ENCODE results near the gene HSPG2.

HSPG2 gene

DNA sequence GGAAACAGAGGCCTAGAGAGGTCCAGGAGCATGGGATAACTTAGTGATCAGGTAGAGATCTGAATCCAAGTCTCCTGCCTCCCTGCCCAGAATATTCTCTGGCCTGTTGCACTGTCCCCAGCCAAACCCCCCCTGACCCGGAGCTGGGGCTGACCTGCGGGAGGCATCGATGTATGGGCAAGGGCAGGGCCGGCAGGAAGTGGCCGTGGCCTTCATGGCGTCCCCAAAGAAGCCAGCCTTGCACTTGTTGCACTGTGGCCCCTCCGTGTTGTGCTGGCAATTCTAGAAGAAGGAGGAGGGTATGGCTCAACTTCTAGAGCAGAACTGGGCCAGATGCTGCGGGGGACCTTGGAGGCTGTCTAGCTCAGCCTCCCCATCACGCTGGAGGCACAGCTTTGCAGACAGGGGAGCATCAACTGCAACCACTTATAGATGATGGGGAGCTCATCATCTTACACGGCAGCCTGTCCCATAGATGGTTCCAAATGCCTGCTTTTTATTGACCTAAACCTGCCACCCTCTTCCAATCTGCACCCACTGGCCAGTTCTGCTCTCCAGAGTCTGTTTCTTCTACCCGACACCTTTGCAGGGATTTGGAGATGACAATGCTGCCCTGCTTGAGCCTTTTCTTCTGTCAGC, 58.2 kb downstream of the HSPG2 start:
- 94 to 95% methylated on average over 11 of the region's 11 CpGs for WGBS, 2 experiments
- H3K36me3 ChIP-seq (ENCODE audit: control insufficient read depth, insufficient read depth, low read length): peaks cover 5% of the 10 kb centered on the region
- H3K9me3 ChIP-seq (ENCODE audit: control insufficient read depth, low read length): no peaks in the 10 kb centered on the region
- H3K4me1 ChIP-seq (ENCODE audit: control insufficient read depth, insufficient read depth, low read length): peaks cover 1% of the 10 kb centered on the region
- no peak overlapping the region for H3K27ac ChIP-seq (ENCODE audit: insufficient read depth, low read depth, low read length, poor library complexity, severe bottlenecking)
- H3K4me3 ChIP-seq (ENCODE audit: insufficient read depth, low read depth, low read length): no peak overlapping the region
- H3K27me3 ChIP-seq (ENCODE audit: control insufficient read depth, insufficient read depth, low read length, poor library complexity, severe bottlenecking): no peaks in the 10 kb centered on the region

DNA sequence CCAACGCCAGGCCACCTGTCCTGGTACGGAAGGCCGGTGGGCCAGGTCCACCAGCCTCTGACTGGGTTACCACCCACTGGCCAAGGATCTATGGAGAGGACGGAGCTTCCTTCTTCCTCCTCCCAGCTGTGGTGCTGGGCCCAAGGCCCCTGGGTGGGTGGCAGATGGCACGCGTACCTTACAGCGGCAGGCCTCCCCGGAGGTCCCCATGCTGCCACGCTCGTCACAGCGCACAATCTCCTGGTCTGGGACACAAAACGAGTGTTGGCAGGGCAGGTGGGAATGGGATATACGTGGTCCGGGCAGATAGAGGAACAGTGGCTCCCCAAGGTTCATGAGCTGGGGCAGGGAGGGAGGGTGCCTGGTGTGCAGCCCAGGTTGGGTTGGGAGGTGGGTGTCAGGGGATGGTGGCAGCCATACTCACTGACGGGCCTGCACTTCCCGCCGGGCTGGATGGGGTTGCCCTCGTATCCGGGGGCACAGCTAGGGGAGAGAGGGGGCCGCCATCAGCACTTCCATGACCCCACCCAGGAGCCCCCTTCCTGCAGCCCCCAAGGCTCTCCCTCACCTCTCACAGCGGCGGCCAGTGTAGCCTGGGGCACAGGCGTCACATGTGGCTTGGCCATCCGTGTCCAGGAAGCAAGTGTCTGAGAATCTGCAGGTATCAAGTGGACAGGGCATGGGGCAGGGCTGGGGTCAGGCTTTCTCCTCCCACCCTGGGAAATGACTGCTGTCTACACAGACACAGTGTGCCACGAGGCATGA, 58.9 kb downstream of the HSPG2 start:
- no peak overlapping the region for H3K27ac ChIP-seq (ENCODE audit: insufficient read depth, low read depth, low read length, poor library complexity, severe bottlenecking)
- H3K4me1 ChIP-seq (ENCODE audit: control insufficient read depth, insufficient read depth, low read length): peaks cover 8% of the 10 kb centered on the region
- WGBS, 2 experiments: 96% methylated on average over 25 of the region's 25 CpGs
- H3K4me3 ChIP-seq (ENCODE audit: insufficient read depth, low read depth, low read length): no peak overlapping the region
- no peaks in the 10 kb centered on the region for H3K9me3 ChIP-seq (ENCODE audit: control insufficient read depth, low read length)
- H3K27me3 ChIP-seq (ENCODE audit: control insufficient read depth, insufficient read depth, low read length, poor library complexity, severe bottlenecking): no peaks in the 10 kb centered on the region
- H3K36me3 ChIP-seq (ENCODE audit: control insufficient read depth, insufficient read depth, low read length): peaks cover 5% of the 10 kb centered on the region

DNA sequence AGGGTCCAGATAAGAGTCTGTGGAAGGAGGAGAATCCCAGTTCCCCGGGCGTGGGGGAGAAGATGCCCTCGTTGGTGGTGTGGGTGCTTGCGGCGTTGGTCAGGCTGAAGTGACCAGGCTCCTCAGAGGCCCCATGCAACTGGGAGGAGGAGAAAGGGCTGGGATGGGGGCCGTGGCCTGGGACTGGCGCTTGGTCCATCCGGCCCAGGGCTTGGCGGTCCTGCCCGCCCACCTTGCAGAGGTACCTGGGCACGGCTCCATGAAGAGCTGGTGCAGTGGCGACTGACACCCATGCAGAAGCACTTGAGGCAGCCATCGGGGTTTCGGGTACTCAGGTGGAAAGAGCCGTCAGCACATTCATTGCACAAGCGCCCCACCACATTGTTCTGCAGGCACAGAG, 60.8 kb downstream of the HSPG2 start:
- H3K27me3 ChIP-seq (ENCODE audit: control insufficient read depth, insufficient read depth, low read length, poor library complexity, severe bottlenecking): no peaks in the 10 kb centered on the region
- H3K4me1 ChIP-seq (ENCODE audit: control insufficient read depth, insufficient read depth, low read length): peaks cover 12% of the 10 kb centered on the region
- no peak overlapping the region for H3K27ac ChIP-seq (ENCODE audit: insufficient read depth, low read depth, low read length, poor library complexity, severe bottlenecking)
- peaks cover 5% of the 10 kb centered on the region for H3K36me3 ChIP-seq (ENCODE audit: control insufficient read depth, insufficient read depth, low read length)
- H3K9me3 ChIP-seq (ENCODE audit: control insufficient read depth, low read length): no peaks in the 10 kb centered on the region
- H3K4me3 ChIP-seq (ENCODE audit: insufficient read depth, low read depth, low read length): no peak overlapping the region
- WGBS, 2 experiments: 96% methylated on average over 16 of the region's 16 CpGs

DNA sequence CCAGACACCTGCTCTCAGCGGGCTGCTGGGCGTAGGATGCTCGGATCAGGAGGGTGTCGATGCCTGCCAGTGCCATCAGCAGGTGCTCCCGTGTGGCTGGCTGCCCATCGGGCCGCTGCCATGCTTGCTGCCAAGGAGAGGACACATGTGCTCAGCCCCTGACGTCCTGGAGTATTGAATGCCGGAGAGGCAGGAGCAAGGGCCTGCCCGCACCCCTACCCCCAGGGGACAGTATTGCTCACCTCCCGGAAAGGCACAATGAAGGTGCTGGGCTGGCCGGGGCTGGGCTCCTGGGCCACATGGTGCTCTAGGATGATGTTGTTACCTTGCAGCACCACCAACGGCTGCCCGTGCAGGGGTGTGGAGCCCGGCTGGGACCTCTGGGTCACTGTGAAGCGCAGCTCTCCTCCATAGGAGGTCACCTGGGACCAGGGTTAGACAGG, 61.5 kb downstream of the HSPG2 start:
- no peaks in the 10 kb centered on the region for H3K9me3 ChIP-seq (ENCODE audit: control insufficient read depth, low read length)
- no peak overlapping the region for H3K4me3 ChIP-seq (ENCODE audit: insufficient read depth, low read depth, low read length)
- H3K36me3 ChIP-seq (ENCODE audit: control insufficient read depth, insufficient read depth, low read length): peaks cover 5% of the 10 kb centered on the region
- H3K4me1 ChIP-seq (ENCODE audit: control insufficient read depth, insufficient read depth, low read length): peaks cover 12% of the 10 kb centered on the region
- no peak overlapping the region for H3K27ac ChIP-seq (ENCODE audit: insufficient read depth, low read depth, low read length, poor library complexity, severe bottlenecking)
- WGBS, 2 experiments: 93 to 95% methylated on average over 16 of the region's 16 CpGs
- H3K27me3 ChIP-seq (ENCODE audit: control insufficient read depth, insufficient read depth, low read length, poor library complexity, severe bottlenecking): no peaks in the 10 kb centered on the region

DNA sequence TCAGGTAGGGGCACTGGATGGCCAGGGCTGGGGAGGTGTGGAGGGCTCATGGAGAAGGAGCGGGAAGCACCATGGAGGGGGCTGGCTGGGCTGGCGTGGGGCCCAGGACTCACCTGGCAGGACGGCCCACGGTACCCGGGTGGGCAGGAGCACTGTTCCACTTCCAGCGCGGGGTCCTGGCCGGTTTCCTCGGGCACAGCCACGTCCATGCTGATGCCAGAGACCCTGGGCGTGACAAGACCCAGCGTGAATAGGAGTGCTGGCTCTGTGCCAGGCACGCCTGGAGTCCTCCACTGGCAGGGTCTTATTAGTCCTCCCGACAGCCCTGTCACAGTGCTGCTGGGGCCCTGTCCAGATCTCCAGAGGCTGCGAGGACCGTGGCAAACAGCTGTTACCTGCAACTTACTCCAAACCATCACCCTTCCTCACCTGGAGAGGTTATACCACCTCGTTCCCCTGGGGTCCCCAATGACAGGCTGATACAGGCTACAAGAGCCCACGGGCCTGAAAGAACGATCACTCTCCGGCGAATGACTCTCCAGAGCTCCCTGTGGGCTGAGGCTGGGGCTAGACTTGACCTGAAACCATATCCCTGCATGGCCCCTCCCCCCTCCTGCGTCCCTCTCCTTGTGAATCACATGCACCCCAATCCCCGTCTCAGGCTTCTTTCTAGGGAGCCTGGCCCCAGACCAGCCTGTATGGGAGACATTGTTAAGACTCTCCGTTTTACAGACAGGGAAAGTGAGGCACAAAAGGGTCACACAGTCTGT, 62.1 kb downstream of the HSPG2 start:
- H3K27me3 ChIP-seq (ENCODE audit: control insufficient read depth, insufficient read depth, low read length, poor library complexity, severe bottlenecking): no peaks in the 10 kb centered on the region
- 94 to 95% methylated on average over 24 of the region's 24 CpGs for WGBS, 2 experiments
- peaks cover 5% of the 10 kb centered on the region for H3K36me3 ChIP-seq (ENCODE audit: control insufficient read depth, insufficient read depth, low read length)
- no peak overlapping the region for H3K27ac ChIP-seq (ENCODE audit: insufficient read depth, low read depth, low read length, poor library complexity, severe bottlenecking)
- peaks cover 15% of the 10 kb centered on the region for H3K4me1 ChIP-seq (ENCODE audit: control insufficient read depth, insufficient read depth, low read length)
- no peak overlapping the region for H3K4me3 ChIP-seq (ENCODE audit: insufficient read depth, low read depth, low read length)
- H3K9me3 ChIP-seq (ENCODE audit: control insufficient read depth, low read length): no peaks in the 10 kb centered on the region

DNA sequence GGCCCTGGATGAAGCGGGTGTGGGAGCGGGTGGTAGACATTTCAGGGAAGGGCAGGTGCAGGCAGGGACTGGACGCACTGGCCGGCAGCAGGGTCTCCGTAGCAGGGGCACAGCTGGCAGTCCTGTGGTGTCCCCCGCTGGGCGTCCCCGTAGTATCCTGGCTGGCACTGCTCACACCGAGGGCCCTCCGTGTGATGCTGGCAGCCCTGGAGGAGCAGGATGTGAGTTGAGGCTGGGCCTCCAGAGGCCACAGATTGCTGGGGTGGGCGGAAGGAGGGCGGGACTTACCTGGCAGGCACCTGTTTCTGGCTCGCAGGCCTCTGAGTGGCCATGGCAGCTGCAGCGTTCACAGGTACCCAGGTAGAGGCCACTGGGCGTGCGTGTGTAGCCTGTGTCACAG, 62.8 kb downstream of the HSPG2 start:
- WGBS, 2 experiments: 90 to 97% methylated on average over 15 to 16 of the region's 16 CpGs
- H3K4me1 ChIP-seq (ENCODE audit: control insufficient read depth, insufficient read depth, low read length): peaks cover 16% of the 10 kb centered on the region
- H3K4me3 ChIP-seq (ENCODE audit: insufficient read depth, low read depth, low read length): no peak overlapping the region
- H3K36me3 ChIP-seq (ENCODE audit: control insufficient read depth, insufficient read depth, low read length): peaks cover 5% of the 10 kb centered on the region
- no peaks in the 10 kb centered on the region for H3K27me3 ChIP-seq (ENCODE audit: control insufficient read depth, insufficient read depth, low read length, poor library complexity, severe bottlenecking)
- no peaks in the 10 kb centered on the region for H3K9me3 ChIP-seq (ENCODE audit: control insufficient read depth, low read length)
- H3K27ac ChIP-seq (ENCODE audit: insufficient read depth, low read depth, low read length, poor library complexity, severe bottlenecking): no peak overlapping the region

DNA sequence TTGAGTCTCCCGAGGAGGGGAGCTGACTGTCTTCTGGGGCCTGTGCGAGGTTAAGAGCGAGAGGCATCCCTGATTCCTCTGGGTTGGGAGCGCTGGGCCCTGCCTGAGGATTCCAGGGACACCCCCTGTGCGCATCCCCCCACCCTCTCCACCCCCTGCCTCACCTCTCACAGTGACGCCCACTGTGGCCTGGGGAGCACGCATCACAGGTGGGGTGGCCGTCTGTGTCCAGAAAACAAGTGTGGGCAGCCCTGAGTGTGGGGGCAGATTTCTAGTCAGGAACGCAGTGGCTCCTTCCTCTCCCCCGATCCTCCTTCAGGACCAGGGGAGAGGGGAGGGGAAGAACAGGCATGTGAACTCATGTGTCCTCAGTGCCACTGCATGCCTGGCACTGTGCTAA, 63.3 kb downstream of the HSPG2 start:
- H3K4me3 ChIP-seq (ENCODE audit: insufficient read depth, low read depth, low read length): no peak overlapping the region
- no peaks in the 10 kb centered on the region for H3K27me3 ChIP-seq (ENCODE audit: control insufficient read depth, insufficient read depth, low read length, poor library complexity, severe bottlenecking)
- peaks cover 16% of the 10 kb centered on the region for H3K4me1 ChIP-seq (ENCODE audit: control insufficient read depth, insufficient read depth, low read length)
- no peak overlapping the region for H3K27ac ChIP-seq (ENCODE audit: insufficient read depth, low read depth, low read length, poor library complexity, severe bottlenecking)
- peaks cover 5% of the 10 kb centered on the region for H3K36me3 ChIP-seq (ENCODE audit: control insufficient read depth, insufficient read depth, low read length)
- H3K9me3 ChIP-seq (ENCODE audit: control insufficient read depth, low read length): no peaks in the 10 kb centered on the region
- WGBS, 2 experiments: 90 to 94% methylated on average over 10 of the region's 10 CpGs

DNA sequence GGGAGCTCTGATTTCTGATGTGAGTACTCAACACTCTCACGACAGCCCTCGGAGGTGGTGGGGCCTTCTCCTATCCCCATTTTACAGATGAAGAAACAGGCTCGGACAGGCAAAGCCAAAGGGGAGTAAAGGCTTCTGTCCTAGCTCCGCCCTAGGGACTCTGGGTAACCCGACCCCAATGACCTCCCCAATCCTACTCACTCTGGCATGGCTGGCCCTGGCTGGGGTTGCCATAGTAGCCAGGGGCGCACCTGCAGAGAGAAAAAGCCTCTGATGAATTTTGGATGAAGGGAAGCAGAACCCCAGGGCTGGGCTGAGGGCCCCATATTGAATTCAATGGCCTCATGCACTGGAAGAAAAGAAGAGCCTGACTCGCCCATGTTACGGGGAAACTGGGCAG, 63.9 kb downstream of the HSPG2 start:
- Histone ChIP-seq H3K4me3 (ENCODE audit: insufficient read depth, low read depth, low read length) (no peak overlapping the region), H3K27me3 (ENCODE audit: control insufficient read depth, insufficient read depth, low read length, poor library complexity, severe bottlenecking) (no peaks in the 10 kb centered on the region), H3K36me3 (ENCODE audit: control insufficient read depth, insufficient read depth, low read length) (peaks cover 4% of the 10 kb centered on the region), H3K27ac (ENCODE audit: insufficient read depth, low read depth, low read length, poor library complexity, severe bottlenecking) (no peak overlapping the region), H3K9me3 (ENCODE audit: control insufficient read depth, low read length) (no peaks in the 10 kb centered on the region), H3K4me1 (ENCODE audit: control insufficient read depth, insufficient read depth, low read length) (peaks cover 16% of the 10 kb centered on the region)
- WGBS, 2 experiments: 88 to 89% methylated on average over 8 of the region's 8 CpGs

DNA sequence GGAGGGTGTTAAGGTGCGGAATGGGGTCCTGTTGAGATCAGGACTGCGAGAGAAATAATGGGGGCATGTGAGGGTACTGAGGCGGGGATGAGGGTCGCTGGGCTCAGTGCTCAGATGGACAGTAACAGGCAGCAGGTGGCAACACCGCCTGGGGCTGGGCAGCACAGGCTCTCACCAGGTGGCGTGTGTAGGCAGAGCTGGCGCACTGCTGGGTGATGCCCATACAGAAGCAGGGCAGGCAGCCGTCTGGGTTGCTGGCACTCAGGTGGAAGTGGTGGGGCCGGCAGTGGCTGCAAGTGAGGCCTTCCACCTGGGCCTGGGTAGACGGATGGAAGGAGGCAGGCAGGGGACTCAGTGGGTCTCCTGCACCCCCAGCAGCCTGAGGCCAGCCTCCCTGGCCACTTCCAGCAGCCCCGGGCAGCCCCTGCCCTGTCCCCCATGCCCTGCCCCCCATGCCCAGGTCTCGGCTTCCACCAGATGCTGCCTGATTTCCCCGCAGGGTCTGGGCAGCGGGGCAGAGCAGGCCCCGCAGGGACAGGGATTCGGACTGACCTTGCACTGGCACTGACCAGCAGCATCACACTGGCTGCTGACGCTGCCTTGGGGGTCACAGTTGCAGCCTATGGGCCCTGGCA, 64.5 kb downstream of the HSPG2 start:
- Histone ChIP-seq H3K27ac (ENCODE audit: insufficient read depth, low read depth, low read length, poor library complexity, severe bottlenecking) (no peak overlapping the region), H3K4me3 (ENCODE audit: insufficient read depth, low read depth, low read length) (no peak overlapping the region), H3K4me1 (ENCODE audit: control insufficient read depth, insufficient read depth, low read length) (peaks cover 16% of the 10 kb centered on the region), H3K9me3 (ENCODE audit: control insufficient read depth, low read length) (no peaks in the 10 kb centered on the region), H3K36me3 (ENCODE audit: control insufficient read depth, insufficient read depth, low read length) (no peaks in the 10 kb centered on the region), H3K27me3 (ENCODE audit: control insufficient read depth, insufficient read depth, low read length, poor library complexity, severe bottlenecking) (no peaks in the 10 kb centered on the region)
- WGBS, 2 experiments: 94% methylated on average over 17 of the region's 17 CpGs

DNA sequence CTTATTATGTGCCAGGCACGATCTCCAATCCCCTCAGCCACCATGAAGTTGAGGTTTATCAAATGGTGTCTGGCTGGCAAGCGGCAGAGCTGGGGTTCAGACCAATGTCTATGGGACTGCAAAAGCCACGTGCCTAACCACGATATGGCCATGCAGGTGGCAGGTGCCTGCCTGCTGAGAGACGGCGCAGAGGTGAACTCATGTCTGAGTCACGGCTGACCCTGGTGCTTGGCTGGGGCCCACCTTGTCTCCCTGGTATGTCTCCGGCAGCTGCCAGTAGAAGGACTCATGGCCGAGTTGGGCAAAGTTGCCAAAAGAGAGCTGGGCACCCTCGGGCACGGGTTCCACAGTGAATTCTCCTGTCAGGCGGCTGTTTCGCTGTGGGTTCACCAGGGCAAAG, 65.2 kb downstream of the HSPG2 start:
- H3K27me3 ChIP-seq (ENCODE audit: control insufficient read depth, insufficient read depth, low read length, poor library complexity, severe bottlenecking): no peaks in the 10 kb centered on the region
- peaks cover 16% of the 10 kb centered on the region for H3K4me1 ChIP-seq (ENCODE audit: control insufficient read depth, insufficient read depth, low read length)
- no peak overlapping the region for H3K4me3 ChIP-seq (ENCODE audit: insufficient read depth, low read depth, low read length)
- no peaks in the 10 kb centered on the region for H3K9me3 ChIP-seq (ENCODE audit: control insufficient read depth, low read length)
- 97% methylated on average over 13 of the region's 13 CpGs for WGBS, 2 experiments
- no peaks in the 10 kb centered on the region for H3K36me3 ChIP-seq (ENCODE audit: control insufficient read depth, insufficient read depth, low read length)
- no peak overlapping the region for H3K27ac ChIP-seq (ENCODE audit: insufficient read depth, low read depth, low read length, poor library complexity, severe bottlenecking)
